ENCODE measurements around the gene IFT122.
"Not testable (repeated sequence)": the region's sequence is repeated elsewhere in the genome, so short reads cannot be mapped to it uniquely, and the experiment has no call there.

IFT122 gene

DNA sequence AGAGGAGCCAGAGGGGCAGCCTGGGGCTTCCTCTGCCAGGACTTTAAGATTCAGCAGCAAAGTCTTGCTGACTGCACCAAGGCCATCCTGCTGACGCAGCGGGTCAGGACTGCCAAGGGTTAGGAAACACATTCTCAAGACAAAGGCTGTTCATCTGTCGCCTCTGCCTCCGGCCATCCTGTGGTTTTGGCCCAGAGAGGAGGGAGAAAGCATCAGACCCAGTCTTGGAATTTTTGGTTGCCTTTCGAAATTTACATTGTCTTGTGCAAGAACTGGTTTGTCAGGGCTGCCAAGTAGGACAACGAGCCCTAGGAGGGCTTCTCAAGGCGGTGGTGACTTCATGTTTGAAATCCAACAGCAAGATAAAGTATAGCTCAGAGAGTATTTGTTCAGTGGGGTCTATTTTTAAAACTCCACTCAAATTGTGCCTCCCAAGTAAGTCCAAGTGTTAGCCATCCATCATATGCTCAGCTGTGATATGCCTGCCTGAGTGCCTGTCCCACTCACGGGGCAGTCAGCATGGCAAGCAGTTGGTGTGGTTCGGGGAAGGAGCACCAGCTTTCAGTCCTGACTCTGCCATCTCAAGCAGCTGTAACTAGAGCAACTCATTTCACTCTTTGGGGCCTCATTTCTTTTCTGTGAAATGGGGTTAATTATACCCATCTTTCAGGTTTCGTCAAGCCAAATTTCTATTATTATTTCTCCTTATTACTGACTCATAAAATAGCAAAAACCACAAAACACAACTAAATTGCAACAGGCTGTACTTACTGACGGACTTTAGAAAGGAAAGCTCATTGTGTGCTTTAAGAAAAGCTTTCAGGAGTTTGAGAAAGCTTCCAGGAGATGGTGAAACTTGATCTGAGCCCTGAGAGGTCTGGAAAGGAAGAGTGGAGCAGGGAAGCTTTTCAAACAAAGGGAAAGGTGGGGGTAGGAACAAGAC, 46.0 kb downstream of the IFT122 start:
- peak; percentile 97 for DNase-seq (ENCODE audit: extremely low read depth, low read depth)
- TF ChIP-seq, protein P1, sequence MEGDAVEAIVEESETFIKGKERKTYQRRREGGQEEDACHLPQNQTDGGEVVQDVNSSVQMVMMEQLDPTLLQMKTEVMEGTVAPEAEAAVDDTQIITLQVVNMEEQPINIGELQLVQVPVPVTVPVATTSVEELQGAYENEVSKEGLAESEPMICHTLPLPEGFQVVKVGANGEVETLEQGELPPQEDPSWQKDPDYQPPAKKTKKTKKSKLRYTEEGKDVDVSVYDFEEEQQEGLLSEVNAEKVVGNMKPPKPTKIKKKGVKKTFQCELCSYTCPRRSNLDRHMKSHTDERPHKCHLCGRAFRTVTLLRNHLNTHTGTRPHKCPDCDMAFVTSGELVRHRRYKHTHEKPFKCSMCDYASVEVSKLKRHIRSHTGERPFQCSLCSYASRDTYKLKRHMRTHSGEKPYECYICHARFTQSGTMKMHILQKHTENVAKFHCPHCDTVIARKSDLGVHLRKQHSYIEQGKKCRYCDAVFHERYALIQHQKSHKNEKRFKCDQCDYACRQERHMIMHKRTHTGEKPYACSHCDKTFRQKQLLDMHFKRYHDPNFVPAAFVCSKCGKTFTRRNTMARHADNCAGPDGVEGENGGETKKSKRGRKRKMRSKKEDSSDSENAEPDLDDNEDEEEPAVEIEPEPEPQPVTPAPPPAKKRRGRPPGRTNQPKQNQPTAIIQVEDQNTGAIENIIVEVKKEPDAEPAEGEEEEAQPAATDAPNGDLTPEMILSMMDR (IDR thresholded peaks at IDR 0.05; ENCODE audit: low read depth, low read length): no peak

DNA sequence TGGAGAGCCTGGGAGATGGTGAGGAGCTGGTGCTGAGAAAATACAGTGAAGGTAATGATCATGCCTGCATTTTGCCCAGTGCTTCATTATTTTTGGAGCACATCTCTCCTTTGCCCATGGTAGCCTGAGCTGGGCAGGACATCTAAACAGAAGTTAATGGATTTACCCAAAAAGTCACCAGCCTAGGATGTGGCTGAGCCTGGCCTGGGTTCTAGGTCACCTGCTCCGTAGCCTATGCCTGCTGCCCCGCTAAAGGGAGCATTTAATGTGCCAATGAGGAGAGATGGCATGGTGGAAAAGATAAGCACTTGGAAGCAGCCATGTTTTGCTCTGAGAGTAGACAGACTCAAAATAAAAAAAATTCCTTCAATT, 46.6 kb downstream of the IFT122 start:
- DNase-seq (ENCODE audit: extremely low read depth, low read depth): no peak
- TF ChIP-seq, protein P1 (IDR thresholded peaks at IDR 0.05; ENCODE audit: low read depth, low read length): no peak

- no peak for DNase-seq (ENCODE audit: extremely low read depth, low read depth)
- TF ChIP-seq, protein P1 (IDR thresholded peaks at IDR 0.05; ENCODE audit: low read depth, low read length): no peak
These were observed 47.3 kb downstream of the IFT122 start for GRCh38 chr3:129487183-129487867.

- not testable (repeated sequence) for DNase-seq (ENCODE audit: extremely low read depth, low read depth)
These were observed 47.9 kb downstream of the IFT122 start for GRCh38 chr3:129487868-129488335.

- DNase-seq (ENCODE audit: extremely low read depth, low read depth): not testable (repeated sequence)
These were observed 49.2 kb downstream of the IFT122 start for GRCh38 chr3:129489258-129489657.

DNA sequence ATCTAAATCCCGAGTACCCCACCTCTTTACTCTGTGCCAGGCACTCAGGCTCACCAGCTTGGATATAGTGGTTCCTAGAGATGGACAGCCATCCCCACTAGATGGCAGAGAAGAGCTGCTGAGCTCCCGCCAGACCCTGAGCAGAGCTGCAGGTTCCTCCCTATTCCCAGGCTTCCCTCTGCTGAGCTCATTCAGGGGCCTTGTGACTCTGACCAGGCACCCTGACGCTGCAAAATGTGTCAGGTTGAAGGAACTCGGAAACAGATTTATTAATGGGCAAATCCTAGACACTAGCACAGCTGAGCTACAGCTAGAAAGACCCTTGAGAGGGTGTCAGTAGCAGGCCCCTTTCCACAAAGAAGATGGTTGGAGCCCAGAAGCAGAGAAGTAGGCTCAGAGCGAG, 50.2 kb downstream of the IFT122 start:
- TF ChIP-seq, protein P1 (IDR thresholded peaks at IDR 0.05; ENCODE audit: low read depth, low read length): peak; percentile 93
- DNase-seq (ENCODE audit: extremely low read depth, low read depth): peak; percentile 83

DNA sequence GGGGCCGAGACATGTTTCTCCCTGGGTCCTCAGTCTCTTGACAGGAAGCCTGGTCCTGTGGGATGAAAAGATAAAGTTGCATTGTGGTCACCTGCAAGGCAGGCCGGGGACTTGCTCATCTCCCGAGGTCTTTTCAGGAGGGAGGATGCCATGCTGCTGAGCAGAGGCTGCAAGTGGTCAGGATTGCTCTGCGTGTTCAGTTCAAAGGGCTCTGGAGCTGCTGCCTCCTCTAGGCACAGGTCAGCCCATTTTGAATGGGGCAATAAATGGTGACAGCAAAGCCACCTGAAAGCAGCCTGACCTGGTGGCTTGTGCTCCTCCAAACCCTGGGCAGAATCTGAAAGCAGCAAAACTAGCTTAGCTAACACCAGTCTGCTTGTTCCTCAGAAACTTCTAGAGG, 51.1 kb downstream of the IFT122 start:
- not testable (repeated sequence) for DNase-seq (ENCODE audit: extremely low read depth, low read depth)

- TF ChIP-seq, protein P1 (IDR thresholded peaks at IDR 0.05; ENCODE audit: low read depth, low read length): no peak
- DNase-seq (ENCODE audit: extremely low read depth, low read depth): no peak
These were observed 51.8 kb downstream of the IFT122 start for GRCh38 chr3:129491794-129492193.

Data from AG09319 (cell line).